Liver (tissue), 3 donors: ENCODE measurements around the gene EBP.

Experiments
- ATF3 ChIP-seq: IDR thresholded peaks from 2 replicates; pipeline ENCODE4 v1.6.1; 2016; ENCODE audit warnings: antibody characterized with exemption
- EGR1 ChIP-seq, 2 donors: IDR thresholded peaks; 2 replicates each; pipeline ENCODE4 v1.6.1; 2016 to 2018; ENCODE audit warnings: antibody characterized with exemption in 2 of 2, low read depth in 2 of 2
- FOXA1 ChIP-seq: IDR thresholded peaks from 2 replicates; pipeline ENCODE4 v1.6.1; 2016; ENCODE audit warnings: antibody characterized with exemption
- GABPA ChIP-seq, 2 donors: IDR thresholded peaks in 1 of 2; conservative IDR thresholded peaks in 1 of 2; 2 replicates each; pipeline ENCODE4 v1.6.1; 2016; ENCODE audit warnings: antibody characterized with exemption in 2 of 2, mild to moderate bottlenecking in 1 of 2, moderate library complexity in 1 of 2
- HNF4A ChIP-seq, 2 donors: conservative IDR thresholded peaks; 2 replicates each; pipeline ENCODE4 v1.6.1; 2016; ENCODE audit warnings: antibody characterized with exemption in 2 of 2, mild to moderate bottlenecking in 2 of 2
- HNF4G ChIP-seq: IDR thresholded peaks from 2 replicates; pipeline ENCODE4 v1.6.1; 2016; ENCODE audit warnings: antibody characterized with exemption
- JUND ChIP-seq, 2 donors: IDR thresholded peaks; 2 replicates each; pipeline ENCODE4 v1.6.1; 2016; ENCODE audit warnings: antibody characterized with exemption in 2 of 2
- RAD21 ChIP-seq, 2 donors: IDR thresholded peaks; 2 replicates each; pipeline ENCODE4 v1.6.1; 2016; ENCODE audit warnings: antibody characterized with exemption in 2 of 2, mild to moderate bottlenecking in 2 of 2
- REST ChIP-seq: IDR thresholded peaks from 2 replicates; pipeline ENCODE4 v1.6.1; 2016; ENCODE audit warnings: antibody characterized with exemption, mild to moderate bottlenecking
- TAF1 ChIP-seq: conservative IDR thresholded peaks from 2 replicates; pipeline ENCODE4 v1.6.1; 2016; ENCODE audit warnings: antibody characterized with exemption, mild to moderate bottlenecking
- YY1 ChIP-seq: IDR thresholded peaks from 2 replicates; pipeline ENCODE4 v1.6.1; 2016; ENCODE audit warnings: antibody characterized with exemption, mild to moderate bottlenecking
- TF ChIP-seq, protein P1 (sequence below): fragments of 150-350 bp; IDR thresholded peaks from 2 replicates; pipeline ENCODE4 v1.5.1; 2017; ENCODE audit warnings: improper control_type of control experiment, low read depth, low read length; ENCODE audit not compliant: missing input control
- TF ChIP-seq, protein P2 (sequence below): IDR thresholded peaks from 2 replicates; pipeline ENCODE4 v1.6.1; 2016; ENCODE audit warnings: antibody characterized with exemption
- TF ChIP-seq, protein P3 (sequence below): IDR thresholded peaks from 2 replicates; pipeline ENCODE4 v1.6.1; 2016; ENCODE audit warnings: antibody characterized with exemption
- donor health status: healthy.
- donor health status: healthy.

DNA sequence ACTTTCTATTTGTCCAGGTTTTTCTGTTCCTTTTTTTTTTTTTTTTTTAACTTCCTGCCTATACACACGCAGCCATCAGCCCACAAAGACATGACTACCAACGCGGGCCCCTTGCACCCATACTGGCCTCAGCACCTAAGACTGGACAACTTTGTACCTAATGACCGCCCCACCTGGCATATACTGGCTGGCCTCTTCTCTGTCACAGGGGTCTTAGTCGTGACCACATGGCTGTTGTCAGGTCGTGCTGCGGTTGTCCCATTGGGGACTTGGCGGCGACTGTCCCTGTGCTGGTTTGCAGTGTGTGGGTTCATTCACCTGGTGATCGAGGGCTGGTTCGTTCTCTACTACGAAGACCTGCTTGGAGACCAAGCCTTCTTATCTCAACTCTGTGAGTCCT is 2.1 kb downstream of the EBP start:
- TF ChIP-seq, protein P1, sequence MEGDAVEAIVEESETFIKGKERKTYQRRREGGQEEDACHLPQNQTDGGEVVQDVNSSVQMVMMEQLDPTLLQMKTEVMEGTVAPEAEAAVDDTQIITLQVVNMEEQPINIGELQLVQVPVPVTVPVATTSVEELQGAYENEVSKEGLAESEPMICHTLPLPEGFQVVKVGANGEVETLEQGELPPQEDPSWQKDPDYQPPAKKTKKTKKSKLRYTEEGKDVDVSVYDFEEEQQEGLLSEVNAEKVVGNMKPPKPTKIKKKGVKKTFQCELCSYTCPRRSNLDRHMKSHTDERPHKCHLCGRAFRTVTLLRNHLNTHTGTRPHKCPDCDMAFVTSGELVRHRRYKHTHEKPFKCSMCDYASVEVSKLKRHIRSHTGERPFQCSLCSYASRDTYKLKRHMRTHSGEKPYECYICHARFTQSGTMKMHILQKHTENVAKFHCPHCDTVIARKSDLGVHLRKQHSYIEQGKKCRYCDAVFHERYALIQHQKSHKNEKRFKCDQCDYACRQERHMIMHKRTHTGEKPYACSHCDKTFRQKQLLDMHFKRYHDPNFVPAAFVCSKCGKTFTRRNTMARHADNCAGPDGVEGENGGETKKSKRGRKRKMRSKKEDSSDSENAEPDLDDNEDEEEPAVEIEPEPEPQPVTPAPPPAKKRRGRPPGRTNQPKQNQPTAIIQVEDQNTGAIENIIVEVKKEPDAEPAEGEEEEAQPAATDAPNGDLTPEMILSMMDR: no peak
- TF ChIP-seq GABPA (IDR thresholded peaks at IDR 0.05 in 1 of 2, conservative IDR thresholded peaks at IDR 0.05 in 1 of 2) (no peak), RAD21 (IDR thresholded peaks at IDR 0.05) (no peak), REST (no peak), HNF4A (conservative IDR thresholded peaks at IDR 0.05) (no peak), JUND (IDR thresholded peaks at IDR 0.05) (no peak), TAF1 (no peak), YY1 (no peak), FOXA1 (no peak), HNF4G (no peak), EGR1 (IDR thresholded peaks at IDR 0.05; ENCODE audit: low read depth in 2 of 2) (no peak), ATF3 (no peak)
- TF ChIP-seq, protein P2, sequence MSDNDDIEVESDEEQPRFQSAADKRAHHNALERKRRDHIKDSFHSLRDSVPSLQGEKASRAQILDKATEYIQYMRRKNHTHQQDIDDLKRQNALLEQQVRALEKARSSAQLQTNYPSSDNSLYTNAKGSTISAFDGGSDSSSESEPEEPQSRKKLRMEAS: no peak
- TF ChIP-seq, protein P3, sequence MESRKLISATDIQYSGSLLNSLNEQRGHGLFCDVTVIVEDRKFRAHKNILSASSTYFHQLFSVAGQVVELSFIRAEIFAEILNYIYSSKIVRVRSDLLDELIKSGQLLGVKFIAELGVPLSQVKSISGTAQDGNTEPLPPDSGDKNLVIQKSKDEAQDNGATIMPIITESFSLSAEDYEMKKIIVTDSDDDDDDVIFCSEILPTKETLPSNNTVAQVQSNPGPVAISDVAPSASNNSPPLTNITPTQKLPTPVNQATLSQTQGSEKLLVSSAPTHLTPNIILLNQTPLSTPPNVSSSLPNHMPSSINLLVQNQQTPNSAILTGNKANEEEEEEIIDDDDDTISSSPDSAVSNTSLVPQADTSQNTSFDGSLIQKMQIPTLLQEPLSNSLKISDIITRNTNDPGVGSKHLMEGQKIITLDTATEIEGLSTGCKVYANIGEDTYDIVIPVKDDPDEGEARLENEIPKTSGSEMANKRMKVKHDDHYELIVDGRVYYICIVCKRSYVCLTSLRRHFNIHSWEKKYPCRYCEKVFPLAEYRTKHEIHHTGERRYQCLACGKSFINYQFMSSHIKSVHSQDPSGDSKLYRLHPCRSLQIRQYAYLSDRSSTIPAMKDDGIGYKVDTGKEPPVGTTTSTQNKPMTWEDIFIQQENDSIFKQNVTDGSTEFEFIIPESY: no peak
